Medulla oblongata (tissue), 1 donor: ENCODE data around the gene SNPH.
A peak's percentile ranks its signal among the peaks of the same experiment; 100 is the strongest.
"Not testable (repeated sequence)": the region's sequence is repeated elsewhere in the genome, so short reads cannot be mapped to it uniquely, and the experiment has no call there.

ENCODE experiments used
- DNase-seq: peaks from one replicate; pipeline ENCODE4 v3.0.0-alpha.2; 2015; ENCODE audit errors: extremely low spot score

Gene SNPH

GRCh38 chr20:1266167-1266973 lies at the start of gene SNPH:
Gene SNPH (plus strand): TSS chr20:1266294. CDS start chr20:1296240, 29,946 bp downstream.
- peak; percentile 20 for DNase-seq

GRCh38 chr20:1216527-1217427 lies 49.3 kb upstream of the SNPH start:
- DNase-seq: not testable (repeated sequence)

GRCh38 chr20:1222750-1223149 lies 43.3 kb upstream of the SNPH start:
- not testable (repeated sequence) for DNase-seq

- no peak for DNase-seq
Measured at GRCh38 chr20:1224205-1224890, 41.7 kb upstream of the SNPH start.

- DNase-seq: no peak
Measured at GRCh38 chr20:1225263-1225782, 40.8 kb upstream of the SNPH start.

GRCh38 chr20:1225783-1226654 lies 40.1 kb upstream of the SNPH start, which contains the start of gene RAD21L1:
Gene RAD21L1 (plus strand): TSS chr20:1226044. CDS start chr20:1228454, 2,410 bp downstream.
- DNase-seq: peak; percentile 58

- no peak for DNase-seq
Measured at GRCh38 chr20:1229541-1229940, 36.6 kb upstream of the SNPH start.

- no peak for DNase-seq
Measured at GRCh38 chr20:1232286-1233111, 33.6 kb upstream of the SNPH start.

- no peak for DNase-seq
Measured at GRCh38 chr20:1240549-1240948, 25.5 kb upstream of the SNPH start.

GRCh38 chr20:1241456-1241855 lies 24.6 kb upstream of the SNPH start:
- no peak for DNase-seq

- no peak for DNase-seq
Measured at GRCh38 chr20:1242099-1242498, 24.0 kb upstream of the SNPH start.

- no peak for DNase-seq
Measured at GRCh38 chr20:1242530-1242929, 23.6 kb upstream of the SNPH start.

- DNase-seq: no peak
Measured at GRCh38 chr20:1245578-1245977, 20.5 kb upstream of the SNPH start.

- DNase-seq: no peak
Measured at GRCh38 chr20:1247689-1248088, 18.4 kb upstream of the SNPH start.

GRCh38 chr20:1250282-1250681 lies 15.8 kb upstream of the SNPH start:
- DNase-seq: not testable (repeated sequence)

- DNase-seq: no peak
Measured at GRCh38 chr20:1252416-1252815, 13.7 kb upstream of the SNPH start.

GRCh38 chr20:1254254-1254653 lies 11.8 kb upstream of the SNPH start:
- DNase-seq: no peak

GRCh38 chr20:1255675-1256074 lies 10.4 kb upstream of the SNPH start:
- DNase-seq: no peak

- no peak for DNase-seq
Measured at GRCh38 chr20:1263853-1264252, 2.2 kb upstream of the SNPH start.

GRCh38 chr20:1264727-1265126 lies 1.4 kb upstream of the SNPH start:
- no peak for DNase-seq
